WTC11 (cell line): ENCODE results near the gene CFAP221. TPM values are rescaled to one million over a fixed set of nuclear protein-coding genes. Genes with fewer than 3 reads are reported as not detected.

Experiments used
- ATAC-seq: fragments of 200-7000 bp; cut with Tn5 transposase; 2 replicates; pipeline ENCODE4 v1.10.0; 2021; ENCODE audit warnings: mild to moderate bottlenecking, moderate library complexity
- CTCF ChIA-PET: fragments of 300-600 bp; sonication (Branson Sonifier 250); formaldehyde crosslinking; loops from one replicate; lab custom pipeline; 2021; ENCODE audit warnings: antibody characterized with exemption; lab: Charles Lee
- POLR2A ChIA-PET: fragments of 350-600 bp; sonication (Branson Sonifier 250); formaldehyde crosslinking; loops from one replicate; lab custom pipeline; 2021; ENCODE audit warnings: antibody characterized with exemption; lab: Charles Lee
- DNase-seq: peaks from one replicate; pipeline ENCODE4 v3.0.0; 2021; ENCODE audit warnings: low spot score
- H3K27ac Mint-ChIP-seq: 2 replicates; pipeline ENCODE4 v1.8.0; 2021; ENCODE audit warnings: mixed read lengths
- H3K27me3 Mint-ChIP-seq: 2 replicates; pipeline ENCODE4 v1.8.0; 2021; ENCODE audit warnings: low read depth, mild to moderate bottlenecking, moderate library complexity, mixed read lengths
- H3K36me3 Mint-ChIP-seq: 2 replicates; pipeline ENCODE4 v1.8.0; 2021; ENCODE audit warnings: mixed read lengths
- H3K4me1 Mint-ChIP-seq: 2 replicates; pipeline ENCODE4 v1.8.0; 2022; ENCODE audit warnings: mixed read lengths
- H3K4me3 Mint-ChIP-seq: 2 replicates; pipeline ENCODE4 v1.8.0; 2021; ENCODE audit warnings: mild to moderate bottlenecking, moderate library complexity, mixed read lengths
- H3K9me3 Mint-ChIP-seq: 2 replicates; pipeline ENCODE4 v1.8.0; 2021; ENCODE audit warnings: mixed read lengths
- CBFB ChIP-seq: sonication (generic); formaldehyde crosslinking; IDR thresholded peaks from 2 replicates; pipeline ENCODE4 v1.8.1; 2022; ENCODE audit warnings: mild to moderate bottlenecking, low read depth, missing genetic modification reagents
- CREM ChIP-seq: sonication (generic); formaldehyde crosslinking; IDR thresholded peaks from 2 replicates; pipeline ENCODE4 v1.8.1; 2022; ENCODE audit warnings: mild to moderate bottlenecking, missing genetic modification reagents, moderate library complexity
- IRF1 ChIP-seq: sonication (generic); formaldehyde crosslinking; IDR thresholded peaks from 2 replicates; pipeline ENCODE4 v1.8.0; 2023; ENCODE audit warnings: missing genetic modification reagents
- JUN ChIP-seq: sonication (generic); formaldehyde crosslinking; IDR thresholded peaks from 2 replicates; pipeline ENCODE4 v1.8.0; 2023; ENCODE audit warnings: mild to moderate bottlenecking, missing genetic modification reagents
- MLX ChIP-seq: sonication (generic); formaldehyde crosslinking; IDR thresholded peaks from 2 replicates; pipeline ENCODE4 v1.8.1; 2023; ENCODE audit warnings: mild to moderate bottlenecking, missing genetic modification reagents, moderate library complexity
- MYBL2 ChIP-seq: sonication (generic); formaldehyde crosslinking; IDR thresholded peaks from 2 replicates; pipeline ENCODE4 v1.8.1; 2023; ENCODE audit warnings: mild to moderate bottlenecking, moderate library complexity, missing genetic modification reagents
- NR1H2 ChIP-seq: sonication (generic); formaldehyde crosslinking; IDR thresholded peaks from 2 replicates; pipeline ENCODE4 v1.9.0; 2021; ENCODE audit warnings: mild to moderate bottlenecking, moderate library complexity, missing genetic modification reagents
- OVOL2 ChIP-seq: fragments of 250-450 bp; sonication (Bioruptor Pico); IDR thresholded peaks from 2 replicates; pipeline ENCODE4 v1.9.0; 2021; ENCODE audit warnings: mild to moderate bottlenecking, borderline replicate concordance
- RORB ChIP-seq: fragments of 250-450 bp; sonication (Bioruptor Pico); IDR thresholded peaks from 2 replicates; pipeline ENCODE4 v1.9.0; 2021; ENCODE audit warnings: mild to moderate bottlenecking
- SMAD3 ChIP-seq: sonication (generic); formaldehyde crosslinking; IDR thresholded peaks from 2 replicates; pipeline ENCODE4 v1.8.0; 2022; ENCODE audit warnings: missing genetic modification reagents, mild to moderate bottlenecking, borderline replicate concordance
- TEAD1 ChIP-seq: sonication (generic); formaldehyde crosslinking; IDR thresholded peaks from 2 replicates; pipeline ENCODE4 v1.8.0; 2022; ENCODE audit warnings: mild to moderate bottlenecking, missing genetic modification reagents
- TP53 ChIP-seq: sonication (generic); formaldehyde crosslinking; IDR thresholded peaks from 2 replicates; pipeline ENCODE4 v1.8.1; 2023; ENCODE audit warnings: mild to moderate bottlenecking, missing genetic modification reagents
- ZNF232 ChIP-seq: sonication (generic); formaldehyde crosslinking; IDR thresholded peaks from 2 replicates; pipeline ENCODE4 v1.8.0; 2022; ENCODE audit warnings: mild to moderate bottlenecking, missing genetic modification reagents
- total RNA-seq: library from RNA; stranded (reverse); gene quantifications from 3 replicates; pipeline ENCODE4 v1.2.3, GENCODE V29; 2021
- TF ChIP-seq, protein P1 (sequence below): sonication (generic); formaldehyde crosslinking; IDR thresholded peaks from 2 replicates; pipeline ENCODE4 v1.8.1; 2022; ENCODE audit warnings: mild to moderate bottlenecking, moderate library complexity, missing genetic modification reagents
- TF ChIP-seq, protein P2 (sequence below): fragments of 250-450 bp; sonication (Bioruptor Pico); IDR thresholded peaks from 2 replicates; pipeline ENCODE4 v1.9.0; 2021; ENCODE audit warnings: moderate library complexity, mild to moderate bottlenecking, inconsistent platforms, borderline replicate concordance
- TF ChIP-seq, protein P3 (sequence below): sonication (generic); formaldehyde crosslinking; IDR thresholded peaks from 2 replicates; pipeline ENCODE4 v1.8.1; 2023; ENCODE audit warnings: mild to moderate bottlenecking, moderate library complexity, missing genetic modification reagents
- TF ChIP-seq, protein P4 (sequence below): sonication (generic); formaldehyde crosslinking; IDR thresholded peaks from 2 replicates; pipeline ENCODE4 v1.8.0; 2022; ENCODE audit warnings: mild to moderate bottlenecking, missing genetic modification reagents
- TF ChIP-seq, protein P5 (sequence below): sonication (generic); formaldehyde crosslinking; IDR thresholded peaks from 2 replicates; pipeline ENCODE4 v1.8.1; 2023; ENCODE audit warnings: mild to moderate bottlenecking, missing genetic modification reagents
- TF ChIP-seq, protein P6 (sequence below): sonication (generic); formaldehyde crosslinking; IDR thresholded peaks from 2 replicates; pipeline ENCODE4 v1.8.1; 2023; ENCODE audit warnings: mild to moderate bottlenecking, missing genetic modification reagents, moderate library complexity
- TF ChIP-seq, protein P7 (sequence below): sonication (generic); formaldehyde crosslinking; IDR thresholded peaks from 2 replicates; pipeline ENCODE4 v1.8.1; 2022; ENCODE audit warnings: mild to moderate bottlenecking, missing genetic modification reagents, moderate library complexity, borderline replicate concordance

CFAP221 gene
- total RNA-seq, 1 experiment from 2014 or later, result 0.35 TPM

DNA sequence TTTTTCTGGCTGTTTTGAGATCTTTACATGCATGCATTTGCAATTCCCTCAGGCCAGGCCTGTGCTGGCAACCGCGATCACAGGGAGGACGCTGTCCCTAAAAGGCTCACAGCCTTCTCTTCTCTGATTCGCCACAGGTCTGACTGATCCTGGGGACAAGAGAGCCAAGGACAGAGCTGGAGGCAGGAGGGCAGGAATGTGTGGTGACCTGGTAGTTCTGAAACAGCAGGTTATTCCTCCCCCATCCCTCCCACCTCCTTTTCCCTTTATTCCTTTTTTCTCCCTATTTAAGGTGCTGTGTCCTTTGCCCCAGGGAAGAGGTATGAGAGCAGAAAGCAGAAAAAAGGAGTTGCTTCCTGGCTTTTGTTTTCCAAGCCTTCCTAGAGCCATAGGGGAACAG is 156.6 kb downstream of the CFAP221 start (continued):
- TF ChIP-seq, protein P1, sequence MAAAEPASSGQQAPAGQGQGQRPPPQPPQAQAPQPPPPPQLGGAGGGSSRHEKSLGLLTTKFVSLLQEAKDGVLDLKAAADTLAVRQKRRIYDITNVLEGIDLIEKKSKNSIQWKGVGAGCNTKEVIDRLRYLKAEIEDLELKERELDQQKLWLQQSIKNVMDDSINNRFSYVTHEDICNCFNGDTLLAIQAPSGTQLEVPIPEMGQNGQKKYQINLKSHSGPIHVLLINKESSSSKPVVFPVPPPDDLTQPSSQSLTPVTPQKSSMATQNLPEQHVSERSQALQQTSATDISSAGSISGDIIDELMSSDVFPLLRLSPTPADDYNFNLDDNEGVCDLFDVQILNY (CRISPR knock-in tag), result no peak
- TF ChIP-seq, protein P2, sequence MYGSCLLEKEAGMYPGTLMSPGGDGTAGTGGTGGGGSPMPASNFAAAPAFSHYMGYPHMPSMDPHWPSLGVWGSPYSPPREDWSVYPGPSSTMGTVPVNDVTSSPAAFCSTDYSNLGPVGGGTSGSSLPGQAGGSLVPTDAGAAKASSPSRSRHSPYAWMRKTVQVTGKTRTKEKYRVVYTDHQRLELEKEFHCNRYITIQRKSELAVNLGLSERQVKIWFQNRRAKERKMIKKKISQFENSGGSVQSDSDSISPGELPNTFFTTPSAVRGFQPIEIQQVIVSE (CRISPR knock-in tag), result no peak
- TF ChIP-seq MYBL2 (CRISPR knock-in tag) (no peak), CREM (CRISPR knock-in tag) (no peak), OVOL2 (CRISPR knock-in tag) (no peak), MLX (CRISPR knock-in tag) (no peak), SMAD3 (CRISPR knock-in tag) (no peak), IRF1 (no peak), NR1H2 (no peak), ZNF232 (no peak), CBFB (no peak), TP53 (CRISPR knock-in tag) (no peak), RORB (CRISPR knock-in tag) (no peak), TEAD1 (CRISPR knock-in tag) (peak; percentile 90; the same call in 1 of the 2 replicates)
- TF ChIP-seq, protein P3, sequence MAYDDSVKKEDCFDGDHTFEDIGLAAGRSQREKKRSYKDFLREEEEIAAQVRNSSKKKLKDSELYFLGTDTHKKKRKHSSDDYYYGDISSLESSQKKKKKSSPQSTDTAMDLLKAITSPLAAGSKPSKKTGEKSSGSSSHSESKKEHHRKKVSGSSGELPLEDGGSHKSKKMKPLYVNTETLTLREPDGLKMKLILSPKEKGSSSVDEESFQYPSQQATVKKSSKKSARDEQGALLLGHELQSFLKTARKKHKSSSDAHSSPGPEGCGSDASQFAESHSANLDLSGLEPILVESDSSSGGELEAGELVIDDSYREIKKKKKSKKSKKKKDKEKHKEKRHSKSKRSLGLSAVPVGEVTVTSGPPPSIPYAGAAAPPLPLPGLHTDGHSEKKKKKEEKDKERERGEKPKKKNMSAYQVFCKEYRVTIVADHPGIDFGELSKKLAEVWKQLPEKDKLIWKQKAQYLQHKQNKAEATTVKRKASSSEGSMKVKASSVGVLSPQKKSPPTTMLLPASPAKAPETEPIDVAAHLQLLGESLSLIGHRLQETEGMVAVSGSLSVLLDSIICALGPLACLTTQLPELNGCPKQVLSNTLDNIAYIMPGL (CRISPR knock-in tag), result no peak
- TF ChIP-seq, protein P4, sequence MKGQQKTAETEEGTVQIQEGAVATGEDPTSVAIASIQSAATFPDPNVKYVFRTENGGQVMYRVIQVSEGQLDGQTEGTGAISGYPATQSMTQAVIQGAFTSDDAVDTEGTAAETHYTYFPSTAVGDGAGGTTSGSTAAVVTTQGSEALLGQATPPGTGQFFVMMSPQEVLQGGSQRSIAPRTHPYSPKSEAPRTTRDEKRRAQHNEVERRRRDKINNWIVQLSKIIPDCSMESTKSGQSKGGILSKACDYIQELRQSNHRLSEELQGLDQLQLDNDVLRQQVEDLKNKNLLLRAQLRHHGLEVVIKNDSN (CRISPR knock-in tag), result no peak
- TF ChIP-seq, protein P5, sequence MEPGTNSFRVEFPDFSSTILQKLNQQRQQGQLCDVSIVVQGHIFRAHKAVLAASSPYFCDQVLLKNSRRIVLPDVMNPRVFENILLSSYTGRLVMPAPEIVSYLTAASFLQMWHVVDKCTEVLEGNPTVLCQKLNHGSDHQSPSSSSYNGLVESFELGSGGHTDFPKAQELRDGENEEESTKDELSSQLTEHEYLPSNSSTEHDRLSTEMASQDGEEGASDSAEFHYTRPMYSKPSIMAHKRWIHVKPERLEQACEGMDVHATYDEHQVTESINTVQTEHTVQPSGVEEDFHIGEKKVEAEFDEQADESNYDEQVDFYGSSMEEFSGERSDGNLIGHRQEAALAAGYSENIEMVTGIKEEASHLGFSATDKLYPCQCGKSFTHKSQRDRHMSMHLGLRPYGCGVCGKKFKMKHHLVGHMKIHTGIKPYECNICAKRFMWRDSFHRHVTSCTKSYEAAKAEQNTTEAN (CRISPR knock-in tag), result no peak

- TF ChIP-seq, protein P6, sequence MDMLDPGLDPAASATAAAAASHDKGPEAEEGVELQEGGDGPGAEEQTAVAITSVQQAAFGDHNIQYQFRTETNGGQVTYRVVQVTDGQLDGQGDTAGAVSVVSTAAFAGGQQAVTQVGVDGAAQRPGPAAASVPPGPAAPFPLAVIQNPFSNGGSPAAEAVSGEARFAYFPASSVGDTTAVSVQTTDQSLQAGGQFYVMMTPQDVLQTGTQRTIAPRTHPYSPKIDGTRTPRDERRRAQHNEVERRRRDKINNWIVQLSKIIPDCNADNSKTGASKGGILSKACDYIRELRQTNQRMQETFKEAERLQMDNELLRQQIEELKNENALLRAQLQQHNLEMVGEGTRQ (CRISPR knock-in tag), result no peak
- TF ChIP-seq, protein P7, sequence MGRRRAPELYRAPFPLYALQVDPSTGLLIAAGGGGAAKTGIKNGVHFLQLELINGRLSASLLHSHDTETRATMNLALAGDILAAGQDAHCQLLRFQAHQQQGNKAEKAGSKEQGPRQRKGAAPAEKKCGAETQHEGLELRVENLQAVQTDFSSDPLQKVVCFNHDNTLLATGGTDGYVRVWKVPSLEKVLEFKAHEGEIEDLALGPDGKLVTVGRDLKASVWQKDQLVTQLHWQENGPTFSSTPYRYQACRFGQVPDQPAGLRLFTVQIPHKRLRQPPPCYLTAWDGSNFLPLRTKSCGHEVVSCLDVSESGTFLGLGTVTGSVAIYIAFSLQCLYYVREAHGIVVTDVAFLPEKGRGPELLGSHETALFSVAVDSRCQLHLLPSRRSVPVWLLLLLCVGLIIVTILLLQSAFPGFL, result no peak
- TF ChIP-seq JUN (CRISPR knock-in tag), result no peak
- TF ChIP-seq, all 79 proteins: peak for 0
- H3K4me1 Mint-ChIP-seq, result peaks cover 66% of the 10 kb centered on the region
- ChIA-PET POLR2A (interaction anchor here (0.5 to 1.9 kb wide), 2 partner anchors 58 to 232 kb away, joined by 3 to 8 read pairs; partner anchors contain the start of gene PTPN4), CTCF (interaction anchor here (0.6 to 2.2 kb wide), 11 partner anchors 10 to 474 kb away, joined by 3 to 9 read pairs (median 4); partner anchors contain the start of genes PTPN4 and TMEM177)
- peak overlapping the region; percentile 56 for H3K4me3 Mint-ChIP-seq
- DNase-seq (peak; percentile 38), ATAC-seq (peak; percentile 10)
- peaks cover 9% of the 10 kb centered on the region for H3K36me3 Mint-ChIP-seq
- H3K9me3 Mint-ChIP-seq, result peaks cover 8% of the 10 kb centered on the region
- no peaks in the 10 kb centered on the region; the same call in 1 of the 2 replicates for H3K27me3 Mint-ChIP-seq
- peak overlapping the region; percentile 98 for H3K27ac Mint-ChIP-seq
These were observed 157.1 kb downstream of the CFAP221 start for GRCh38 chr2:119701352-119701751.
